Stimulated activated naive B cell treated with anti-CD40 and anti-IgM and Interleukin-4, amounts not matched to agents 10 μg/mL and 1 μg/mL and 100 μg/mL, for 72 hours (primary cell): ENCODE measurements around the gene CAMTA1.

ENCODE experiments used
- ATAC-seq, 2 donors: fragments of 150-1000 bp; cut with Tn5 transposase; replicated peaks; 2 replicates each; pipeline ENCODE4 v1.10.0; 2021; ENCODE audit warnings: moderate library complexity in 1 of 2
- DNase-seq: peaks from one replicate; pipeline ENCODE4 v3.0.0; 2021
- H3K27ac Mint-ChIP-seq: one replicate; pipeline ENCODE4 v1.8.0; 2022; ENCODE audit warnings: mild to moderate bottlenecking, mixed read lengths
- H3K27me3 Mint-ChIP-seq, 2 donors: one replicate each; pipeline ENCODE4 v1.8.0; 2022; ENCODE audit warnings: mixed read lengths in 2 of 2
- H3K36me3 Mint-ChIP-seq, 2 donors: one replicate each; pipeline ENCODE4 v1.8.0; 2022; ENCODE audit warnings: mixed read lengths in 2 of 2, mild to moderate bottlenecking in 1 of 2
- H3K4me1 Mint-ChIP-seq, 2 donors: one replicate each; pipeline ENCODE4 v1.8.0; 2022; ENCODE audit warnings: mixed read lengths in 2 of 2, mild to moderate bottlenecking in 1 of 2
- H3K4me3 Mint-ChIP-seq, 2 donors: one replicate each; pipeline ENCODE4 v1.8.0; 2022; ENCODE audit warnings: mild to moderate bottlenecking in 2 of 2, mixed read lengths in 2 of 2, moderate library complexity in 1 of 2
- H3K9me3 Mint-ChIP-seq, 2 donors: one replicate each; pipeline ENCODE4 v1.8.0; 2022; ENCODE audit warnings: mixed read lengths in 2 of 2, mild to moderate bottlenecking in 1 of 2

CAMTA1 gene

GRCh38 chr1:7586031-7586941 lies 801.0 kb downstream of the CAMTA1 start:
- Mint-ChIP-seq H3K27me3 (peaks cover 4 to 10% of the 10 kb centered on the region in 2 donors), H3K4me1 (no peaks in the 10 kb centered on the region), H3K27ac (no peak overlapping the region), H3K36me3 (no peaks in the 10 kb centered on the region), H3K4me3 (no peak overlapping the region), H3K9me3 (no peaks in the 10 kb centered on the region)
- no peak for DNase-seq
- no peak for ATAC-seq

GRCh38 chr1:7587108-7587772 lies 802.0 kb downstream of the CAMTA1 start:
- no peak overlapping the region for H3K27ac Mint-ChIP-seq

DNA sequence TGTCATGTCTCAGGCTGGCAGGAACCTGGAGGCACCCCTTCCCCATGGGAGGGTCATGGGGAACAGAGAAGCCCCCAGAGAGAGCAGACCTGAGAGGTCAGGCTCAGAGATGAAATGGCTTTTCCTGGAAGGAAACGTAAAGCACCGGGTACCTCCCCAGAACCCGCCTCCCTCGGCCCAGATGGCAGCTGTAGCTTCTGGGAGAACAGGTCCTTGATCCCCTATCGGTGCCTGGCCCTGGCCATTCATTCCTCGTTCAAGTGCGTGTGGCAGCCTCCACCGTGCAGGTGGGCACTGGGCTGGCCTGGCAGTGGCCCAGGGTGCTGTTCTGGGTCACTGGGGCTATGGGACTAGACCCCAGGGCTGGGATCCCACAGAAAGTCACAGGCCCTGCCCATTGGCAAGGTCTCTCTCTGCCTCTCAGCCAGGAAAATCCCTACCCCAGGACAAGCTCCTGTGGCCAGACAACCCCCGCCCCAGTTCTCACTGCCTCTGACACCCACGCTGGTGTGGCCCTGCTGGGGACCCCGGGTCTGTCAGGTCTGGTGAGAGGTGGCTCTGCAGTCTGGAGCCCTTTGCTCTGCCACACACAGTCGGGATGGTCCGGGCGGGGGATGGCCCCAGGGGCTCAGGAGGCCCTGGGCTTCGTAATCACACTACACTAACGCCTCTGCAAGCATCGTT lies 802.7 kb downstream of the CAMTA1 start:
- no peak for ATAC-seq
- Mint-ChIP-seq H3K4me1 (no peaks in the 10 kb centered on the region), H3K27ac (no peak overlapping the region), H3K9me3 (peaks cover 0 to 3% of the 10 kb centered on the region in 2 donors), H3K36me3 (no peaks in the 10 kb centered on the region), H3K4me3 (no peak overlapping the region), H3K27me3 (peaks cover 5 to 9% of the 10 kb centered on the region in 2 donors)
- no peak for DNase-seq

More at GRCh38 chr1:7587108-7587772, 802.0 kb downstream of the CAMTA1 start:
- H3K9me3 Mint-ChIP-seq = peaks cover 0 to 2% of the 10 kb centered on the region in 2 donors
- H3K4me1 Mint-ChIP-seq = no peaks in the 10 kb centered on the region
- no peak overlapping the region for H3K4me3 Mint-ChIP-seq
- no peaks in the 10 kb centered on the region for H3K36me3 Mint-ChIP-seq
- ATAC-seq (no peak), DNase-seq (no peak)
- H3K27me3 Mint-ChIP-seq = peaks cover 4 to 13% of the 10 kb centered on the region in 2 donors

DNA sequence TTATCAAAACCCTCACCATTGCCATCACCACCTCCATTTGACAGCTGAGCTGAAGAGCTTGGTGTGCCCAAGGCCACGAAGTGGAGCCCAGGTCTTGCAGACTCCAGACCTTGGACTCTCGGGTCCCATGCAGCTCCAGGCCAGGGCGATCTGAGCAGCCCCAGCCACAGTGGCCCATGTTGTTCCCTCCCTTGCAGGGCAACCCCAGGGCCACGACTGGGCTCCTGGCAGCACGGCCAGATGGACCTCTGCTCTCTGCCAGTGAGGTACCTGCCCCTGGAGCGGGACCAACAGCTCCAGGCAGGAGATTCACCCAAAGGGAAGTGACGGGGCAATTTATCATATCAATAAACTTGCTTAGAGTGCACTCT lies 803.2 kb downstream of the CAMTA1 start:
- Mint-ChIP-seq H3K4me1 (no peaks in the 10 kb centered on the region), H3K27me3 (peaks cover 5% of the 10 kb centered on the region in 2 donors), H3K27ac (no peak overlapping the region), H3K9me3 (peaks cover 0 to 3% of the 10 kb centered on the region in 2 donors), H3K4me3 (no peak overlapping the region), H3K36me3 (no peaks in the 10 kb centered on the region)
- DNase-seq = no peak
- no peak for ATAC-seq

- Mint-ChIP-seq H3K4me1 (no peaks in the 10 kb centered on the region), H3K9me3 (peaks cover 0 to 3% of the 10 kb centered on the region in 2 donors), H3K36me3 (no peaks in the 10 kb centered on the region), H3K4me3 (no peak overlapping the region), H3K27me3 (peaks cover 5% of the 10 kb centered on the region in 2 donors), H3K27ac (no peak overlapping the region)
- no peak for DNase-seq
- no peak for ATAC-seq
These were observed 804.0 kb downstream of the CAMTA1 start for GRCh38 chr1:7589080-7589735.

- ATAC-seq (no peak), DNase-seq (no peak)
- H3K9me3 Mint-ChIP-seq = peaks cover 0 to 3% of the 10 kb centered on the region in 2 donors
- H3K27me3 Mint-ChIP-seq = peaks cover 5% of the 10 kb centered on the region in 2 donors
- H3K27ac Mint-ChIP-seq = no peak overlapping the region
- H3K4me3 Mint-ChIP-seq = no peak overlapping the region
- no peaks in the 10 kb centered on the region for H3K36me3 Mint-ChIP-seq
- no peaks in the 10 kb centered on the region for H3K4me1 Mint-ChIP-seq
These were observed 804.6 kb downstream of the CAMTA1 start for GRCh38 chr1:7589774-7590425.

DNA sequence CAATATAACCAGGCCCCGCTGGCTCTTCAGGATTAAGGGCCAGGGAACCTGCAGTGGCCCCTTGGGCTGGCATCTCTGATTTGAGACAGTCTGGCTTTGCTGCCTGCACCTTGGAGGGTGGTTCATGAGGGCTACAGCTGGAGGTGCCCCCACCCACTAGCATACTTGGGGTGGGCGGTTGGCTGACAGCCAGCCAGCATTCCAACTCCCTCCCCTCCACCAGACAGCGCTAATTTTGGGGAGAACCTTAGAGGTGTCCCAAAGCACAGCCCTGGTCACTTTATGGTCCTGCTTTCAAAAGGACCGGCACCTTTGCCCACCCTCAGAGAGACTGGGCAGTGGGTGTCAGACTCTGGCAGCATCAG lies 805.2 kb downstream of the CAMTA1 start:
- Mint-ChIP-seq H3K4me3 (no peak overlapping the region), H3K36me3 (no peaks in the 10 kb centered on the region), H3K27ac (no peak overlapping the region), H3K27me3 (peaks cover 5% of the 10 kb centered on the region in 2 donors), H3K4me1 (no peaks in the 10 kb centered on the region), H3K9me3 (peaks cover 0 to 3% of the 10 kb centered on the region in 2 donors)
- DNase-seq (no peak), ATAC-seq (no peak)

GRCh38 chr1:7591565-7591964 lies 806.3 kb downstream of the CAMTA1 start:
- Mint-ChIP-seq H3K4me1 (no peaks in the 10 kb centered on the region), H3K27ac (no peak overlapping the region), H3K27me3 (peaks cover 5% of the 10 kb centered on the region in 2 donors), H3K36me3 (no peaks in the 10 kb centered on the region), H3K9me3 (peaks cover 0 to 3% of the 10 kb centered on the region in 2 donors), H3K4me3 (no peak overlapping the region)
- DNase-seq (no peak), ATAC-seq (no peak)

- no peak for ATAC-seq
- Mint-ChIP-seq H3K27ac (no peak overlapping the region), H3K4me3 (no peak overlapping the region)
These were observed 807.0 kb downstream of the CAMTA1 start for GRCh38 chr1:7592120-7592798.

DNA sequence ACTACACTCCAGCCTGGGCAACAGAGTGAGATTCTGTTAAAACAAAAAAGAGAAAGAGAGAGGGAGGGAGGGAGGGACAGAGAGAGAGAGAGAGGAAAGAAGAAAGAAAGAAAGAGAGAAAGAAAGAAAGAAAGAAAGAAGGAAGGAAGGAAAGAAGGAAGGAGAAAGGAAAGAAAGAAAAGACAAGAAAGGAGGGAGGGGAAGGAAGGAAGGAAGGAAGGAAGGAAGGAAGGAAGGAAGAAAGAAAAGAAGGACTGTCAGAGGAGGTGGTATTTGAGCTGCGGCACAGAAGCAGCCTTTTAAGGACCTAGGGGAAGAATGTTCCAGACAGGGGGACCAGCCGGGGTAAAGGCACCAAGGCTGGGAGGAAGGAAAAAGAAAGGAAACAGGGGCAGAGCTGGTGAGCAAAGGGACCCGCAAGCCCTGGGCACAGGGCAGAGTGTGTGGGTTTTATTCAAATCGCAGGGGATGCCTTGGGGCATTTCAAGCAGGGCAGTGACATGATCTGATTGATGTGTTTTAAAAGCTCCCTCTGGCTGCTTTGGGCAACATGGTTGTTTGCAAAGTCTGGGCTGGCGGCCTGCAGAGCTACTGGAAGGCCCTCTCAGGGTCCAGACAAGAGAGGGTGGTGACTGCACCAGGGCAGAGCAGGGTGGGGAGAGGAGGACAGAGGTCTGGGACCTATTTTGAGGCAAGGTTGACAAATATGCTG lies 808.9 kb downstream of the CAMTA1 start:
- DNase-seq = no peak
- Mint-ChIP-seq H3K27me3 (peaks cover 5% of the 10 kb centered on the region in 2 donors), H3K27ac (no peak overlapping the region), H3K4me3 (no peak overlapping the region), H3K4me1 (no peaks in the 10 kb centered on the region), H3K9me3 (peaks cover 2 to 3% of the 10 kb centered on the region in 2 donors), H3K36me3 (no peaks in the 10 kb centered on the region)
- ATAC-seq = no peak

More at GRCh38 chr1:7592120-7592798, 807.0 kb downstream of the CAMTA1 start:
- Mint-ChIP-seq H3K4me1 (no peaks in the 10 kb centered on the region), H3K9me3 (peaks cover 0 to 3% of the 10 kb centered on the region in 2 donors), H3K27me3 (peaks cover 5% of the 10 kb centered on the region in 2 donors), H3K36me3 (no peaks in the 10 kb centered on the region)
- DNase-seq = no peak

DNA sequence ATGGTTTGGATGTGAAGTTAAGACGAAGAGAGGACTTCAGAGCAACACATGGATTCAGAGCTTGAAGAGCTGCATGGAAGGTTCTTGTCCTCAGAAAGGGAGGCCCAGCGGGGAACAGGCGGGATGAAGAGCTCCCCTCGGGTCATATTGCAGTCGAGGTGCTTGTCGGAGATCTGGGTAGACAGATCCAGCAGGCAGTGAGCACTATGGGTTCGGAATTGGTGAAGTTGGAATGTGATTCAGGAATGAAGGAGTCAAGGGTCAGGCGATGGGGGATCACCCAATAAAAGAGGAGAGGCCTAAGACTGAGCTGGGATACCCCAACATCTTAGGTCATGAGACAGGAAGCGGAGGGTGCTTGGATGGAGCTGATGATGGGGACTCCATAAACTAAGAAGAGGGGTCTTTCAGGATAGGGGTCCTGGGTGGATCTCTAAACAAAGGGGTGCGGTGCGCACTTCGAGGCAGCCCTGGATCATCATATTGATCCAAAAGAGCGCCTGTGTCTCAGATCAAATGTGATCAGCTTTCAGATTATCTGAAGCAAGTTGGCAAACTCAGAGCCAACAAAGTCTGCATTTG lies 809.6 kb downstream of the CAMTA1 start:
- H3K4me3 Mint-ChIP-seq = no peak overlapping the region
- H3K27me3 Mint-ChIP-seq = peaks cover 5% of the 10 kb centered on the region in 2 donors
- no peak overlapping the region for H3K27ac Mint-ChIP-seq
- no peak for ATAC-seq
- no peaks in the 10 kb centered on the region for H3K4me1 Mint-ChIP-seq
- no peaks in the 10 kb centered on the region for H3K36me3 Mint-ChIP-seq
- H3K9me3 Mint-ChIP-seq = peaks cover 3 to 5% of the 10 kb centered on the region in 2 donors
- no peak for DNase-seq

DNA sequence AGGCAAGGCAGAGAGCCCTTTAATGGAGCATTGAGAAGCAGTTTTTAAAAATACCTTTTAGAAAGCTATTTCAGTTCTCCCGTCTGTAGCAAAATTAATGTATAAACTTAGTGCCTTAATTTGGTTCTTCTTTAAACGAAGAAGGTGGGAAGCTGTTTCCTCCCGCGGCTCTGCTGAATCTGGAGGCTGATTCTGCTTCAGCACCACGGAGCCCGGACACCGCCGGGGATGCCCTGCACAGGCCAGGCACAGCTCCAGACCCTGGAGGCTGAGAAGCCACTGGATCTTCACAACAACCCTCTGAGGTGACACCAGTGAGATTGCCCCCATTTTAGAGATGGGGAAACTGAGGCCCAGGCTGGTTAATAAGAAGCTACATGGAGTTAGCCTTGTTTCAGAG lies 810.1 kb downstream of the CAMTA1 start:
- no peak overlapping the region for H3K4me3 Mint-ChIP-seq
- no peak for DNase-seq

More for the DNA sequence above, 810.1 kb downstream of the CAMTA1 start:
- Mint-ChIP-seq H3K36me3 (no peaks in the 10 kb centered on the region), H3K4me1 (no peaks in the 10 kb centered on the region), H3K27me3 (peaks cover 5% of the 10 kb centered on the region in 2 donors), H3K9me3 (peaks cover 3 to 5% of the 10 kb centered on the region in 2 donors), H3K27ac (no peak overlapping the region)
- ATAC-seq = no peak
